GM18505 (cell line): ENCODE data around the gene OGFOD3.
"Not testable (repeated sequence)": the region's sequence is repeated elsewhere in the genome, so short reads cannot be mapped to it uniquely, and the experiment has no call there.

Experiments used
- ATAC-seq: cut with Tn5 transposase; IDR thresholded peaks from one replicate; pipeline ENCODE4 v1.9.1; 2021; ENCODE audit not compliant: unreplicated experiment
- POLR2A ChIP-seq: IDR thresholded peaks from 4 replicates; pipeline ENCODE4 v1.6.1; 2011; ENCODE audit warnings: borderline replicate concordance; ENCODE audit not compliant: insufficient read depth, insufficient read length; ENCODE audit errors: extremely low read depth

OGFOD3 gene

DNA sequence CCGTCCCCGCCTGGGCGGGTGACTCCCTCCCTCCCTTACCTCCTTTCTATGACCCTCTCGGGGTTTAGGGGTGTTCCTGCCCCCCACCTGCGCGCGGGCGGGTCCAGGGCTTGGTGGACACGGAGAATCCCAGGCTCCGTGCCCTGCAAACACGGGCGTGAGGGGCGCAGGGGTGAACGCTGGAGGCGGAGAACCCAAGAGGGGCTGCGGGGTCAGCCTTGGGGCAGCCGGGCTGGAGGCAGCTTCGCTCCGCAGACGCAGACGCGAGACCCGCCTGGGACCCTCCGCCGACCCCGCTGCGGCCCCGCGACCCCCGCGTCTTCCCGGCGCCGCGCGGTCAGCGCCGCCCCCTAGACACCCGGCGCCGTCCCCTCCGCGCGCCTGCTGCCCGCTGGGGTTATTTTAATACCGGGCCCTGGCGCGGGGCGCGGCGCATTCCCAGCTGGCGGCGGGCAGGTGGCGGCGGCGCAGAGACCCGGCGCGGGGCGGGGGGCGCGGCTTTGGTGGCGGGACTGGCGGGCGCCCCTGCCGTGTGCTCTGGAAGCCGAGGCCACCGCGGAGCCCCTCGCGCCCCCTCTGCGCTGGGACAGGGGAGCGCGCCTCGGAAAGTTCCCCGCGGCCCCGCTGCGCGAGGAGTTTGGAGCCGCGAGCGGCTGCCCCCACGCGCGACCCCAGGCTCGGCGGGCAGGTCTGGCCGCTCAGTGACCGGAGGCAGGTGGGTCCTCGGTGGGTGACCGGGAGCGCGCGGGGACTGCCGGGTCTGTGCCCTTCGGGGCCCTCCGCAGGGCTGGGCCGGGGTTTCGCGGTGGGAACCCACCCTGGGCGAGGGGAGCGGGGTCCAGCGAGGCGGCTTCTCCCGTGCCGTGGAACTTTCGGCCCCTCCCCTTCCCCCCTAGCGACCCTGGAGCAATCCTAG lies 46.8 kb downstream of the OGFOD3 start, which contains the start of gene UTS2R:
Gene UTS2R, plus strand, starts transcription at position 433 of the 916 bp plus-strand sequence. CDS start 2,560 bp downstream, outside the sequence.
- TF ChIP-seq POLR2A = no peak
- ATAC-seq = no peak

DNA sequence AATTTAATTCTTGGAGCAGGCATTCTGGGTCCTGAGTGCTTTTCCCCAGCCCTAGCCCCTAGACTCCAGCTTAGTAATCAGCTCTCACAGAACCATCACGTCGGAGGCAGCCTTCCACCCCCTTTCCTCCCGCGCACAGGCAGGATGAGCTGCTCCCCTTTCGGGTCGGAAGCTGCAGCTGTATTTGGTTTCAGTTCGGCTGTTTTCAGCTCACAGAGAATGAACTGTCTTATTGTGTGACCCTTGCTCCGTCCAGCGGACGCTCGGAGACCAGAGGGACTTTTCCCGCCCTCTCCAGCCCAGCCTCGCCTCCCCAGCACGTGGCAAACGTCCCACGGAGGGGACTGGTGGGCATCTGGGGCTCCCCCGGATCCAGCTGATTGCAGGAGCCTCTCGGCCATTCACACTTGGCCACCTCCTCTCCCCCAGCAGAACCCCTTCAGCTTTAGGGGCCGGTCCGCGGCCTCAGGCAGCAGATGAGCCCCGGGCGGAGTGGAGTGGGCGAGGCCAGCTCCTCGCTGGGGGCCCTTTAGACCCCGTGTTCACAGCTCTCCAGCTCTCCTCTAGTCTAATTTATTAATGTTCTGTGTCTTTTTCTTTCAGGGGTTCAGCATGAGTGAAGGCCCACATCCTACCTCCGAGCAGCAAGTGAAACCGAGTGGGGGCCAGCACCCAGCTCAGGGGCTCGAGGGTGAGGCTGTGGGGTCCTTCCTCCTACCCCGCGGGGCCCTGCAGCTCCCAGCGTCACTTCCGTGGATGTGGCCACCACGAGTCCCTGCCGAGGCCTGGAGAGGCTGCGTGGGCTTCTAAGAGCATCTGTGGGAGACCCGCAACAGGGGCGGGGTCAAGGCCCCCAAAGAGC lies 47.7 kb downstream of the OGFOD3 start:
- no peak for TF ChIP-seq POLR2A
- ATAC-seq = no peak

DNA sequence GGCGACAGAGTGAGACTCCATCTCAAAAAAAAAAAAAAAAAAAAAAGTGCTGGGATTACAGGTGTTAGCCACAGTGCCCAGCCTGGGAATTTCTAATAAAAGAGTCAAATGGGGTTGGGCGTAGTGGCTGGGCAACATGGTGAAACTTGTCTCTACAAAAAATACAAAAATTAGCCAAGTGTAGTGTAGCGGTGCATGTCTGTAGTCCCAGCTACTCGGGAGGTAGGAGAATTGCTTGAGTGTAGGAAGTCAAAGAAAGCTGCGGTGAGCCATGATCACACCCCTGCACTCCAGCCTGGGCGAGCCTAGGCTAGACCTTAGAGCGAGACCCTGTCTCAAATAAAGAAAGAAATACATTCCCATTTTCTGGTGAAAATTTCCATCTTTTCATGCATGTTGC lies 49.2 kb downstream of the OGFOD3 start:
- ATAC-seq = no peak
- TF ChIP-seq POLR2A = no peak

DNA sequence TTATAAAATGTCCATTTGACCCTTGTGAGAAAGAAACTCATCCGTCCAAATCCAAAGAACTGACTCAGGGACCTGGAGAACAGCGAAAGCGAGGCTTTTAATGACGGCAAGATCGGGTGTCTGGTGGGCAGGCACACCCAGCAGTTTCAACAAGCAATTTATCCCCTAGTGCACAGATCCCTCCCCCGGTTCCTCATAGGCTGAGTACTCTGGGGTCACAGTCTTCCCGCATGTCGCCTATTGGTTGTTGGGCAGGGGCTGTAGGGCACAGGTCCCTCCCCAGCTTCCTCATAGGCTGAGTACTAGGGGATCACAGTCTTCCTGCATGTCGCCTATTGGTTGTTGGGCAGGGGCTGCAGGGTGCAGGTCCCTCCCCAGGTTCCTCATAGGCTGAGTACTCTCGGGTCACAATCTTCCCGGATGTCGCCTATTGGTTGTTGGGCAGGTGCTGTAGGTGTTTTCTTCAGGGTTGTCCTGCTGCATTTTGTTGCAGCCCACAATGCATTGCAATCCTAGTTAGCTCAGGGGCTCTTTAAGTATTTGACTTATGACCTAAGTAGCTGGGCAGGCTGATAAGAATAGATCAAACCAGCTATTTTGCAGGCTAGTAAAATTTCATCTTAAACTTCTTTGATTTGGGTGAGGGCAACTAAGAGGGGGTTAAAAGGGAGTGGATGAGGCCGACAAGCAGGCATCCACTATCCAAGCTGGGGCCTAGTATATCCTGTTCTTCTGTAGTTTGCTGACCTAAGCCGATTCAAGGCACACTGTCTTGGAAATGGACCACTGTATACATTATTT lies 50.5 kb downstream of the OGFOD3 start:
- TF ChIP-seq POLR2A = no peak
- no peak for ATAC-seq

DNA sequence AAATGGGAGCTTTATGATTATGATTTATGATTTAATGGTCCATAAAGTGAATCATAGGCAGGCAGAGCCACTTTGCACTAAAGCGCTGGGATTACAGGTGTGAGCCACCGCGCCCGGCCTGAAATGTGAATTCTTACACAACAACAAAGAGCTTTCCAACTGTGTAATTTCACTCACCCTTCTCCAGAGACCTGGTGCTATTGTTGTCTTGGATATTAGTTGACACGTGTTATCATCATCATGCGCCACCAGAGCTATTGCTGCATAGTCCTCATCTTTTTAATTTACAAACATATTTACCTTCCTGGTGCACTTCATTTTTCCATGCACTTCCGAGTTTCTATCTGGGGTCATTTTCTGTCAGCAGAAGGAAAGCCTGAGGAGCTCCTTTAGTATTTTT lies 51.6 kb downstream of the OGFOD3 start:
- no peak for ATAC-seq
- TF ChIP-seq POLR2A = no peak

DNA sequence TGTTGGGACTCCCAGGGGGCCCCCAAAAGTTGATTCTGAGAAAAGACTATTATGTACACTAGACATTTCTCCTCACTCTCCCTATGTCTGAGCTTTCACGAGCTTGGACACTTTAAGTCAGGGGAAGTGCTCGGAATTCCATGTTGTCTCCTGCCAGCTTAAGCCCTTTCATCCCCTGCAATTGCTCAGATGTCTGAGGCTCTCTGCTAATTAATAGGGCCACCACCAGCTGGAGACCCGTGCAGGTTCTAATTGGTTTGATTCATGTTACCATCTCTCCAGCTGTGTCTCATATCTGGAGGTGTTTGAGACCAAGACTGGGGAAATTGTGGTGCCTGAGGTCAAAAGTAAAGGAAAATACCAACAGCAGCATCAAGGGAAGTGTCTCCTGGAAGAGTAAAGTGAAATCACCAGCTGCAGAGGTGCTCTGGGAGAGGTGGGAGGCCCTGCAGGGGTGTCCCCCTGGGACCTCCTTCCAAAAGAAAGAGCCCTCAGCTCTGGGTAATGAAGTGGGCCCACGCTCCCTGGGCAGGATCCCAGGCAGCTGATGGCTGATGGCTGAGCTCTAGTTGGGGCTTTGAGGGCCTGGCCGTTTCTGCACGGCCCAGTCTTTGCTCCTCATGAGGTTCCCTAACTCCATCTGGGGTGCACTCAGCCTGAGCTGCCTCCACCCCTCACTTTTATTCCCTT lies 52.6 kb downstream of the OGFOD3 start:
- no peak for ATAC-seq
- TF ChIP-seq POLR2A = no peak

DNA sequence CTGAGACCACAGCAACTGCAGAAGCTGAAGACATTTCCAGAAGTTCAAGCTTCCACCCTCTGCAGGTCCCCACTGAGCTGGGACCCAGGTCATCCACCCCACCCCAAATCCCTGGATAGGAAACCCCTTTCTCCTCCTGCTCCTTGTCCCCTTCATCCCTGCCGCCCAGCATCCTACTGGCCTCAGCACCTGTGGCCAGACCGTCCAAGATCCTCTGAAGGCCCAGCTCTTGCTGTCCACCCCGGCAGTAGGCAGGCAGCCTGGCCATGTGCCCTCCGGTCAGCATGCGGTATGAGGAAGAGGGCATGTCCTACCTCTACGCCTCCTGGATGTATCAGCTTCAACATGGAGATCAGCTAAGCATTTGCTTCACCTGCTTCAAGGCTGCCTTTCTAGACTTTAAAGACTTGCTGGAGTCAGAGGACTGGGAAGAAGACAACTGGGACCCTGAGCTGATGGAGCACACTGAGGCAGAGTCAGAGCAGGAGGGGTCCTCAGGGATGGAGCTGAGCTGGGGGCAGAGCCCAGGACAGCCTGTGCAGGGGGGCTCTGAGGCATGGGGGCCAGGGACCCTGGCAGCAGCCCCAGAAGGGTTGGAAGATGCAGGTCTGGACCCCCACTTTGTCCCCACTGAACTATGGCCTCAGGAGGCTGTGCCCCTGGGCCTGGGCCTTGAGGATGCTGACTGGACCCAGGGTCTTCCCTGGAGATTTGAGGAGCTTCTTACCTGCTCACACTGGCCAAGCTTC lies 56.3 kb downstream of the OGFOD3 start:
- no peak for TF ChIP-seq POLR2A
- ATAC-seq = no peak

DNA sequence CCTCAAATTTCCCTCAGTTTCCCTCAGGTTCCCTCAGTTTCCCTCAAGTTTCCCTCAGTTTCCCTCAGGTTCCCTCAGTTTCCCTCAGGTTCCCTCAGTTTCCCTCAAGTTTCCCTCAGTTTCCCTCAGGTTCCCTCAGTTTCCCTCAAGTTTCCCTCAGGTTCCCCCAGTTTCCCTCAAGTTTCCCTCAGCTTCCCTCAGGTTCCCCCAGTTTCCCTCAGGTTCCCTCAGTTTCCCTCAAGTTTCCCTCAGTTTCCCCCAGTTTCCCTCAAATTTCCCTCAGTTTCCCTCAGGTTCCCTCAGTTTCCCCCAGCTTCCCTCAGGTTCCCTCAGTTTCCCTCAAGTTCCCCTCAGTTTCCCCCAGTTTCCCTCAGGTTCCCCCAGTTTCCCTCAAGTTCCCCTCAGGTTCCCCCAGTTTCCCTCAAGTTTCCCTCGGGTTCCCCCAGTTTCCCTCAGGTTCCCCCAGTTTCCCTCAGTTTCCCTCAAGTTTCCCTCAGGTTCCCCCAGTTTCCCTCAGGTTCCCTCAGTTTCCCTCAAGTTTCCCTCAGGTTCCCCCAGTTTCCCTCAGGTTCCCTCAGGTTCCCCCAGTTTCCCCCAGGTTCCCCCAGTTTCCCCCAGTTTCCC lies 58.8 kb downstream of the OGFOD3 start:
- ATAC-seq = not testable (repeated sequence)

DNA sequence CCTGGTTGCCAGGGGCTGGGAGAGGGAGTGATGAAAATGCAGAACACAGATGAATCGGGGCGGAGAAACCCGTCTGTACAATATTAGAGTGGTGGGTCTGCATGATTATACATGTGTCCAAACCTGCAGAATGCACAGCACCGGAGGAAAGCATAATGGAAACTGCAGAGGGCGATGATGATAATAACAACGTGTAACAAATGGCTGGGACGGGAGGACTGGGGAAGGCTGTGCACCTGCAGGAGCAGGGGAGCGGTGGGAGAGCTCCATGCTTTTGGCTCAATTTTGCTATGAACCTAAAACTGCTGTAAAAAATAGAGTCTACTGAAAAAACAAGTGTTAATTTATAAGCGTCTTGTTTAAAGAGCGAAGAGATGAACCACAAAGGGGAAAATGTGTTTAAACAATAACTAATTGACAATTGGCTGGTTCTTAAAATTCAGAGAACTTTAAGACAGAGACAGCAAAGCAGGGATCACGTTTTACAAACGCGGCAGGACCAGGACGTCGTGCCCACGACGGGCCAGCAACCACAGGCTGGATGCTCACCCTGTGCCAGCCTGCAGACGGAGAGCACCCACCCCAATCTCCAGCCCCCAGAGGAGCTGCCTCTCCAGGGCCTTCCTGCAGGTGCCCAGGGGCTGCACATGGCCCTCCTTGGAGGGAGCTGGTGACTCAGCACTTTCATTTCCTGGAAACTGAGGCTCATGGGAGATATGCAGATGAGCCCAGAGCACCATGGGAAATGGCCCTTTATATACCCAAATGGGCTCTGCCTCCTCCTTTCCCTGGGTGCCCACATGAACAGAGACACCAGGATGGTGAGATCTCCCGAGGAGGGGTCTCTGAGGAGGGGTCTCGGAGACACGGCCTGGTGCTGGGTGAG lies 59.7 kb downstream of the OGFOD3 start, which contains the start of gene TEX19:
Gene TEX19, plus strand, starts transcription at position 783 of the 886 bp plus-strand sequence. CDS start 2,904 bp downstream, outside the sequence.
- TF ChIP-seq POLR2A = no peak
- ATAC-seq = no peak

DNA sequence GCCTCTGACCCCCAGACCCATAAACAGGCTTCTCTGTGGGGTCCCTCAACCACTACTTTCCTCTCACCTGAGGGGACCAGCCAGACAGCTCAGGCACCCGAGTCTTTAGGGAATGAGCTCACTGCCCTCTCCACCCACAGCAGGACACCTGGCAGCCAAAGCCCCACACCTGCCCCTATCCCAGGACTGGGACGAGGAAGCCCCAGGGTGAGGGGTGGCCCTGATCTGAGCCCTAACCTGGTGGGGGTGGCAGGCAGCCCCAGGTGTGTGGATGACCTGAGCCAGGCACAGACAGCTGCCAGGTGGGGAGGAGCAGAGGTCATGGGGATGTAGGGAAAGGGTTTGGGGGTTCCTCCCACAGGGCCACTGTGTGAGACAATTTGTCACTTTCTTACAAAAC lies 61.0 kb downstream of the OGFOD3 start:
- no peak for ATAC-seq
- no peak for TF ChIP-seq POLR2A
